Activated T-cell treated with anti-CD3 and anti-CD28 coated beads, Interleukin-2, amount 50 U/mL, for 48 hours (primary cell): ENCODE results near the gene PITPNC1.

Experiments used
- DNase-seq, 2 experiments: peaks; one replicate each; pipeline ENCODE4 v3.0.0-alpha.2; 2020

Gene PITPNC1

GRCh38 chr17:67658265-67658664, 281.2 kb downstream of the PITPNC1 start:
- no peak for DNase-seq

- DNase-seq, result no peak
Observed at GRCh38 chr17:67659028-67659427, 281.9 kb downstream of the PITPNC1 start.

GRCh38 chr17:67662712-67663111, 285.6 kb downstream of the PITPNC1 start:
- DNase-seq, result no peak

GRCh38 chr17:67663457-67663856, 286.4 kb downstream of the PITPNC1 start:
- DNase-seq, result no peak

GRCh38 chr17:67666028-67666427, 288.9 kb downstream of the PITPNC1 start:
- DNase-seq, result no peak

- DNase-seq, result no peak
Observed at GRCh38 chr17:67666710-67667109, 289.6 kb downstream of the PITPNC1 start.

- no peak for DNase-seq
Observed at GRCh38 chr17:67671493-67671892, 294.4 kb downstream of the PITPNC1 start.

- DNase-seq, result no peak
Observed at GRCh38 chr17:67672592-67673335, 295.7 kb downstream of the PITPNC1 start.

- DNase-seq, result peak in 1 of 2 experiments; percentile 7
Observed at GRCh38 chr17:67675481-67675880, 298.4 kb downstream of the PITPNC1 start.

GRCh38 chr17:67676305-67676704, 299.2 kb downstream of the PITPNC1 start:
- no peak for DNase-seq

- DNase-seq, result no peak
Observed at GRCh38 chr17:67678414-67678813, 301.3 kb downstream of the PITPNC1 start.

GRCh38 chr17:67679225-67679624, 302.1 kb downstream of the PITPNC1 start:
- DNase-seq, result no peak

- no peak for DNase-seq
Observed at GRCh38 chr17:67679721-67680120, 302.6 kb downstream of the PITPNC1 start.

GRCh38 chr17:67680445-67681224, 303.6 kb downstream of the PITPNC1 start:
- no peak for DNase-seq

GRCh38 chr17:67682196-67682595, 305.1 kb downstream of the PITPNC1 start:
- DNase-seq, result no peak

GRCh38 chr17:67685351-67685750, 308.3 kb downstream of the PITPNC1 start:
- no peak for DNase-seq

- no peak for DNase-seq
Observed at GRCh38 chr17:67686241-67686640, 309.2 kb downstream of the PITPNC1 start.

GRCh38 chr17:67687511-67687910, 310.4 kb downstream of the PITPNC1 start:
- DNase-seq, result no peak

- DNase-seq, result no peak
Observed at GRCh38 chr17:67689534-67690177, 312.6 kb downstream of the PITPNC1 start.

GRCh38 chr17:67693811-67694210, 316.7 kb downstream of the PITPNC1 start:
- DNase-seq, result no peak

- no peak for DNase-seq
Observed at GRCh38 chr17:67696347-67696746, 319.3 kb downstream of the PITPNC1 start.

GRCh38 chr17:67696853-67697498, 319.9 kb downstream of the PITPNC1 start:
- no peak for DNase-seq

- DNase-seq, result no peak
Observed at GRCh38 chr17:67700037-67700724, 323.1 kb downstream of the PITPNC1 start.
